Thoracic aorta (tissue), 2 donors: ENCODE measurements around the gene BCO1. TPM values are rescaled to one million over a fixed set of nuclear protein-coding genes. Genes with fewer than 3 reads are reported as not detected.
A peak's percentile ranks its signal among the peaks of the same experiment; 100 is the strongest.

Source experiments
- ATAC-seq: fragments of 150-250 bp; one replicate; pipeline ENCODE4 v1.8.0; 2017; ENCODE audit warnings: low read depth; ENCODE audit not compliant: insufficient number of reproducible peaks, low FRiP score
- DNase-seq: peaks from one replicate; pipeline ENCODE4 v3.0.0-alpha.2; 2020; ENCODE audit warnings: low spot score
- H3K27ac ChIP-seq, 2 donors: fragments of 200-600 bp; sonication (generic); 1 replicate in 1 of 2; 2 replicates in 1 of 2; pipeline ENCODE4 v1.5.1; 2016; ENCODE audit warnings: mild to moderate bottlenecking in 2 of 2, moderate library complexity in 2 of 2
- H3K27me3 ChIP-seq: fragments of 200-600 bp; sonication (generic); replicated peaks from 2 replicates; pipeline ENCODE4 v1.6.0; 2016; ENCODE audit warnings: mild to moderate bottlenecking; ENCODE audit not compliant: insufficient read depth
- H3K36me3 ChIP-seq: fragments of 200-600 bp; sonication (generic); one replicate; pipeline ENCODE4 v1.5.1; 2016
- H3K4me1 ChIP-seq, 2 donors: fragments of 200-600 bp; sonication (generic); 1 replicate in 1 of 2; 2 replicates in 1 of 2; pipeline versions ENCODE4 v1.5.1 to v1.6.0; 2016; ENCODE audit warnings: low read depth in 2 of 2, mild to moderate bottlenecking in 1 of 2; ENCODE audit not compliant: control insufficient read depth in 1 of 2
- H3K4me3 ChIP-seq: fragments of 200-600 bp; sonication (generic); 2 replicates; pipeline ENCODE4 v1.5.1; 2016; ENCODE audit warnings: mild to moderate bottlenecking
- H3K9me3 ChIP-seq: fragments of 200-600 bp; sonication (generic); 2 replicates; pipeline ENCODE4 v1.5.1; 2016
- CTCF ChIP-seq: fragments of 200-600 bp; sonication (generic); IDR thresholded peaks from one replicate; pipeline ENCODE4 v1.5.1; 2019; ENCODE audit warnings: antibody characterized with exemption
- total RNA-seq, 2 donors: library from RNA; depleted of rRNA; stranded (reverse); fragments of >200 nt; gene quantifications; one replicate each; pipeline versions ENCODE4 v1.1.0 to v1.2.3, GENCODE V29; 2016

Gene BCO1
- not detected for total RNA-seq

GRCh38 chr16:81238296-81239011 lies at the start of gene BCO1:
TSS of gene BCO1 (plus strand) at chr16:81238689. CDS start at chr16:81238909, 220 bp downstream.
- H3K4me3 ChIP-seq, result peak within 1 kb of the TSS; percentile 68
- no peaks in the 10 kb centered on the region for H3K9me3 ChIP-seq
- no peak for ATAC-seq
- no peaks in the 10 kb centered on the region for H3K4me1 ChIP-seq
- TF ChIP-seq CTCF, result no peak
- no peaks in the 10 kb centered on the region for H3K36me3 ChIP-seq
- peak within 1 kb of the TSS in 1 of 2 donors; percentile 26 for H3K27ac ChIP-seq
- no peak for DNase-seq
- H3K27me3 ChIP-seq, result no peaks in the 10 kb centered on the region

DNA sequence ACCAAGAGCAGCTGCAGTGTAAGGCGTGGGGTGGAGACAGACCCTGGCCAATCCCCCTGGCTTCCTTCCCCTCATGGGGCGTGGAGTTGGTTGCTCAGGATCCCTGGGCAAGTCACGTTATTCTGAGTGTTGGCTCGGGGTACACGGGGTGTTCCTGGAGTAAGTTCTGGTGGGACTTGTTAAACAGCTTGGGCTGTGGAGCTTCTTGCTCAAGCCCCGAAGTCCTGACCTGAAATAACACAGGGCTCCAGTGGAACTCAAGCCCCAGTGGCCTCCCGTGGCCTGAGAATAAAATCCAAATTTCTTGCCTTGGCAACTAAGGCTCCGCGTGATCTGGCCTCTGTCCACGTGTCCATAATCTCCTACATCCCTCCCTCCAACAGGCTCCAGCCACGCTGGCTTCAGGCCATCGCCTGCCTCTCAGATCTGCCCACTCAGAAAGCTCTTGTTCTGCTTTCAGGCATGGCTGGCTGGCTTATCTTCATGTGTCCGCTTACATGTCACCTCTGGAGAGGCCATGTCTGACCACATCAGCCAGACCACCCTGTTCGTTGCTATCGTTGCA lies 49.3 kb upstream of the BCO1 start:
- peak; percentile 66 for ATAC-seq
- Histone ChIP-seq H3K4me3 (peak overlapping the region; percentile 51), H3K27ac (peak overlapping the region; percentile 9 to 49), H3K27me3 (no peaks in the 10 kb centered on the region), H3K4me1 (peaks cover 4 to 11% of the 10 kb centered on the region in 2 donors), H3K36me3 (no peaks in the 10 kb centered on the region), H3K9me3 (no peaks in the 10 kb centered on the region)
- no peak for TF ChIP-seq CTCF
- DNase-seq, result peak; percentile 8

- no peak for DNase-seq
- no peaks in the 10 kb centered on the region for H3K36me3 ChIP-seq
- H3K4me3 ChIP-seq, result no peak overlapping the region
- peaks cover 4 to 11% of the 10 kb centered on the region in 2 donors for H3K4me1 ChIP-seq
- no peak for TF ChIP-seq CTCF
- no peak for ATAC-seq
- H3K27ac ChIP-seq, result no peak overlapping the region
- no peaks in the 10 kb centered on the region for H3K9me3 ChIP-seq
- H3K27me3 ChIP-seq, result no peaks in the 10 kb centered on the region
Observed at GRCh38 chr16:81190667-81191066, 47.8 kb upstream of the BCO1 start.

- ATAC-seq, result no peak
Observed at GRCh38 chr16:81195885-81196534, 42.5 kb upstream of the BCO1 start.

More at GRCh38 chr16:81195885-81196534, 42.5 kb upstream of the BCO1 start:
- Histone ChIP-seq H3K27me3 (no peaks in the 10 kb centered on the region), H3K4me1 (no peaks in the 10 kb centered on the region), H3K9me3 (no peaks in the 10 kb centered on the region), H3K4me3 (no peak overlapping the region), H3K27ac (no peak overlapping the region), H3K36me3 (no peaks in the 10 kb centered on the region)
- TF ChIP-seq CTCF, result no peak
- DNase-seq, result no peak
